ENCODE measurements around the gene CYP4Z1.
"Not testable (repeated sequence)": the region's sequence is repeated elsewhere in the genome, so short reads cannot be mapped to it uniquely, and the experiment has no call there.

DNA sequence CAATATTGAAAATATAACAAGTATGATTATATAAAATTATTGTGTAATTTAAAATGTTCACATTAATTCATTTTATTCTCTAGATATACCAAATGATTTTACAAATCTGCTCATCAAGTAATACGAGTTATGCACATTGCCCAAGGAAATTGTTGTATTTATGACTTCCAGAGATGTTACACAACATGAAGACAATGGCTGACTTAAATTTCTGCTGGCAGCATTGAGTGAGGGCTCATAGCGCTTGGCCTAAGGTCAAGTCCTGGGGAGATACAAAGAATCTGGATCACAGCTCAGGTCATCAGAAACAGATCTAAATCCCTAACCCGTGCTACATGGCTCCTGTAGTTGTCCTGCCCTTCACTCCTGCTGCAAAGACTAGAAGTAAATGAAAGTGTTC, 73.3 kb downstream of the CYP4Z1 start:
- TF ChIP-seq, protein P1, sequence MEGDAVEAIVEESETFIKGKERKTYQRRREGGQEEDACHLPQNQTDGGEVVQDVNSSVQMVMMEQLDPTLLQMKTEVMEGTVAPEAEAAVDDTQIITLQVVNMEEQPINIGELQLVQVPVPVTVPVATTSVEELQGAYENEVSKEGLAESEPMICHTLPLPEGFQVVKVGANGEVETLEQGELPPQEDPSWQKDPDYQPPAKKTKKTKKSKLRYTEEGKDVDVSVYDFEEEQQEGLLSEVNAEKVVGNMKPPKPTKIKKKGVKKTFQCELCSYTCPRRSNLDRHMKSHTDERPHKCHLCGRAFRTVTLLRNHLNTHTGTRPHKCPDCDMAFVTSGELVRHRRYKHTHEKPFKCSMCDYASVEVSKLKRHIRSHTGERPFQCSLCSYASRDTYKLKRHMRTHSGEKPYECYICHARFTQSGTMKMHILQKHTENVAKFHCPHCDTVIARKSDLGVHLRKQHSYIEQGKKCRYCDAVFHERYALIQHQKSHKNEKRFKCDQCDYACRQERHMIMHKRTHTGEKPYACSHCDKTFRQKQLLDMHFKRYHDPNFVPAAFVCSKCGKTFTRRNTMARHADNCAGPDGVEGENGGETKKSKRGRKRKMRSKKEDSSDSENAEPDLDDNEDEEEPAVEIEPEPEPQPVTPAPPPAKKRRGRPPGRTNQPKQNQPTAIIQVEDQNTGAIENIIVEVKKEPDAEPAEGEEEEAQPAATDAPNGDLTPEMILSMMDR (IDR thresholded peaks at IDR 0.05) = not testable (repeated sequence)
- not testable (repeated sequence) for TF ChIP-seq EP300, POLR2A, POLR2AphosphoS5 (IDR thresholded peaks at IDR 0.05)

All from stomach (tissue), 4 donors.